Mammary epithelial cell (primary cell): ENCODE data around the gene HOXC6.

Experiments
- CTCF ChIP-seq, 2 donors: IDR thresholded peaks in 1 of 2; conservative IDR thresholded peaks in 1 of 2; 2 replicates each; pipeline ENCODE4 v1.5.1; 2011 to 2012; ENCODE audit warnings: inconsistent platforms in 2 of 2, low read length in 2 of 2, mild to moderate bottlenecking in 2 of 2, control low read depth in 1 of 2, low read depth in 1 of 2; ENCODE audit not compliant: insufficient read depth in 1 of 2; ENCODE audit errors: extremely low read depth in 1 of 2
- EZH2 ChIP-seq: IDR thresholded peaks from 2 replicates; pipeline ENCODE4 v1.6.1; 2012; ENCODE audit warnings: low read length, inconsistent platforms, borderline replicate concordance

DNA sequence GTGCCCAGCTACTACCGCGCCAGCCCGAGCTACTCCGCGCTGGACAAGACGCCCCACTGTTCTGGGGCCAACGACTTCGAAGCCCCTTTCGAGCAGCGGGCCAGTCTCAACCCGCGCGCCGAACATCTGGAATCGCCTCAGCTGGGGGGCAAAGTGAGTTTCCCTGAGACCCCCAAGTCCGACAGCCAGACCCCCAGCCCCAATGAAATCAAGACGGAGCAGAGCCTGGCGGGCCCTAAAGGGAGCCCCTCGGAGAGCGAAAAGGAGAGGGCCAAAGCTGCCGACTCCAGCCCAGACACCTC, 42.6 kb upstream of the HOXC6 start:
- TF ChIP-seq CTCF (conservative IDR thresholded peaks at IDR 0.05 in 1 of 2, IDR thresholded peaks at IDR 0.05 in 1 of 2; ENCODE audit: extremely low read depth in 1 of 2, insufficient read depth in 1 of 2, low read depth in 1 of 2, low read length in 2 of 2) (no peak), EZH2 (no peak)
